ENCODE measurements around the gene MNAT1.

MNAT1 gene

GRCh38 chr14:60971271-60971670, 236.7 kb downstream of the MNAT1 start:
- no peak for DNase-seq

GRCh38 chr14:60972295-60972694, 237.7 kb downstream of the MNAT1 start:
- DNase-seq: no peak

DNA sequence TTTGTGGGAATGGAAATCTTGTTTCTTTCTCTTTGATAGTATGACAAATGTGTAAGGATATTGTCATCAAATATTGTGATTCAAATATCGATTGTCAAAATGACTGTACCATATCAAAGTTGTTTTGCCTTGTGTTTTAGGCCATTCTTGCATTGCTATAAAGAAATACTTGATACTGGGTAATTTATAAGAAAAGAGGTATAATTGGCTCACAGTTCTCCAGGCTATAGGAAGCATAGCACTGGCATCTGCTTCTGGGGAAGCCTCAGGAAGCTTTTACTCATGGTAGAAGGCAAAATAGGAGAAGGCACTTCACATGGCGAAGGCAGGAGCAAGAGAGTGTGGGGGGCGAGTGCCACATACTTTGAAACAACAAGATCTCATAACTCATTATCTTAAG, 238.5 kb downstream of the MNAT1 start:
- no peak for DNase-seq

GRCh38 chr14:60974090-60974651, 239.6 kb downstream of the MNAT1 start:
- peak; percentile 30 for DNase-seq

- peak; percentile 78 for DNase-seq
Measured at GRCh38 chr14:60975551-60975950, 241.0 kb downstream of the MNAT1 start.

GRCh38 chr14:60977847-60978246, 243.3 kb downstream of the MNAT1 start:
- DNase-seq: no peak

DNA sequence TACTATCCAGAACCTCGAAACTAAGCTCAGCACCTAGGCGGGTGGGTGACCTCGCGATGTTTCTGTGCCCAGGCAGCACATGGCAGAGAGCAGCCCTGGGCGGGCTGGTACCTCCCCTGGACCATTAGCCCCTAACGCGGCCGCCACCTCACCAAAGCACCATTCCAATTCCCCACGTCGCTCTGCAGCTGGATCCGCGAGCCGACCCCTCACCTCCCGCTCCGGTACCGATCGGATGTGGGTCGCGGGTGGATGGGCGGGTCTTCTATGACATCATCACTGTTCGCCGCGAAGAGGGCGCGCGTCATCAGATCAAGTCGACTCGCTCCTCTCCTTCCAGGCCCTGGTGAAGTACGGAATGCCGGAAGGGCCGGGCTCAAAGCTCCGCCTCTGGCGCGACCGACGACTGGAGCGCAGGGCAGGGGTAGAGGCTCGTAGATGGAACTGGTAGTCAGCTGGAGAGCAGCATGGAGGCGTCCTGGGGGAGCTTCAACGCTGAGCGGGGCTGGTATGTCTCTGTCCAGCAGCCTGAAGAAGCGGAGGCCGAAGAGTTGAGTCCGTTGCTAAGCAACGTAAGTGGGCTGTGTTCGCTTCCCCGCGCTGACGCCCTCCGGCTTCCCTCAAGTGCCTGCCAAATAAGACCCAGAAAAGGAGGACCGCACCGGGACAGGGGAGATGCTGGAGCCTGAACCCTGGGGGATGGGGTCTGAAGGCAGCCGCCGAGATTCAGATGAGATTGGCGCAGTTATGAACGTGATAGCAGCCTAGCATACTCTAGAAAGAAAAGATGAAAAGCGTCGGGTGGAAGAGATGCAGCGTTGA, 246.5 kb downstream of the MNAT1 start, which contains the start of the genes SLC38A6 and TRMT5:
SLC38A6 (plus strand) TSS at position 435 of the 822 bp plus-strand sequence; CDS start at position 468, 33 bp downstream.
TRMT5 (minus strand) TSS at position 269 of the 822 bp plus-strand sequence; CDS start at position 163, 106 bp downstream.
- peak; percentile 99 for DNase-seq

DNA sequence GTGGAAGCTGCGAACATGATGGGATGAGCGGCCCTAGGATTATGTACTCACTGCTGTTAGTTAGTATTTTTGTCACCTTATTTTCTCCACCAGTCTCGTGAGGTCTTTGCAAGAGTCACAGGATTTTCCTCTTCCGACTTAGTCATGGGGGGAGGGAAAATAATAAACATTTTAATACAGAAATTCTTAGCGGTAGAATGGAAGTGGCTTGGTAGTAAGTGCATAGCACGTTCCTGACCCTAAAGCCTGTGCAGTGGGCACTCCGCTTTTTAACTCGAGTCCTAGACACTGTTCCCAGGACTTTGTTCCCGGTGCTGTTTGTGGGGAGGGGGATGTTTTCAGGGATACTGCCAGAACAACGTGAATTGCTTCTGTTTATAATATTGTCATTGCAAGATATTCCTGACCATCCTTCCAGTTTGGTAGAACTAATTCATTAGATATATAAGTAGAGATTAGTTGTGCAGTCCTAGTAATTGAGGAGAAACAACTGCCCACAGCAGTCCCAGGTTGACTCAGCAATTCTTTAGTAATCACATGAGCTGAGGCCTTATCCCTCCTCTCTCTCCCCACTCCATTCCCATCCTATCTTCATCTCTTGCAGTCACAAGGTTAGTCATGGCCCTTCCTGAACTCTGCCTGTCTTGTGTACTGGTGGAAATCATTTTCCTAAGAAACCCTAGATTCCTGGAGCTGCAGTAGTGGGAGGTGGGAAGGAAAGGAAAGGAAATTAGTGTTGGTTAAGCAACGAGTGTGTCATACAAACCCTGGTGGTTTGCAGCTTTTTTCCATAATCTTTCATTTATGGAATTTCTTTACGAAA, 247.3 kb downstream of the MNAT1 start:
- DNase-seq: peak; percentile 48

GRCh38 chr14:60984196-60984595, 249.6 kb downstream of the MNAT1 start:
- DNase-seq: no peak

GRCh38 chr14:60986500-60986899, 251.9 kb downstream of the MNAT1 start:
- no peak for DNase-seq

- no peak for DNase-seq
Measured at GRCh38 chr14:60989599-60989998, 255.0 kb downstream of the MNAT1 start.

DNA sequence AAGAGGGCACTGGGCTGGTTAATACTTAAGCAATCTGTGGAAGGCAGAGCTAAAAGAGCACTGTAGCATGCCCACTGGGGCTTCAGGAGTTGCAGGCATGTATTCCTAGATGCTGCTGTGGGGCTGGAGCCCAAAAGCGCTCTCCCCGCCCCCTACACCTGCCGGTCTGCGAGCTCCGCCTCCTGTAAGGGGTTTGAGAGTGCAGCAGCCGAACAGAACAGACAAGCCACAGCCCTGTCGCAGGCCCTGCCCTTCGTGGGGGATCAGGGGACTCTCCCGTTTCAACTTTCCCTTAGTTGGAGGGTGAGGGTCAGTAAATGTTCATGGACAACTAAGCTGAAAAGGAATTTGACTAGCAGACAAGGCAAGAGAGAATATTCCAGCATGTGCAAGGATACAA, 264.1 kb downstream of the MNAT1 start:
- no peak for DNase-seq

- no peak for DNase-seq
Measured at GRCh38 chr14:60999536-60999935, 265.0 kb downstream of the MNAT1 start.

GRCh38 chr14:61003571-61003970, 269.0 kb downstream of the MNAT1 start:
- no peak for DNase-seq

GRCh38 chr14:61019537-61019936, 285.0 kb downstream of the MNAT1 start:
- DNase-seq: no peak

Data from NCI-H2107 (cell line).